T-cell (primary cell): ENCODE results near the gene RSPO4. TPM values are rescaled to one million over a fixed set of nuclear protein-coding genes. Genes with fewer than 3 reads are reported as not detected.

Experiments used
- ATAC-seq, 4 experiments: fragments of 200-7000 bp in 3 of 4; fragments of 150-1000 bp in 1 of 4; cut with Tn5 transposase; replicated peaks in 1 of 4; 1 replicate in 3 of 4; 2 replicates in 1 of 4; pipeline ENCODE4 v1.10.0; 2021; ENCODE audit warnings: moderate library complexity in 3 of 4, mild to moderate bottlenecking in 2 of 4, moderate number of reproducible peaks in 1 of 4
- CTCF ChIA-PET, 2 donors: fragments of 300-600 bp; sonication (Branson Sonifier 250); formaldehyde crosslinking; loops; one replicate each; lab custom pipeline; 2022; ENCODE audit warnings: antibody characterized with exemption in 2 of 2; lab: Charles Lee
- POLR2A ChIA-PET, 2 donors: fragments of 300-600 bp; sonication (Branson Sonifier 250); formaldehyde crosslinking; loops; one replicate each; lab custom pipeline; 2022; ENCODE audit warnings: antibody characterized with exemption in 2 of 2; lab: Charles Lee
- DNase-seq, 35 experiments: peaks; one replicate each; pipeline versions ENCODE4 v3.0.0 to v3.0.0-alpha.2; 2013 to 2023
- H3K27ac ChIP-seq: one replicate; pipeline ENCODE4 v1.5.1; 2013; ENCODE audit warnings: low read length
- H3K27me3 ChIP-seq, 2 experiments: replicated peaks in 1 of 2; 1 replicate in 1 of 2; 2 replicates in 1 of 2; pipeline versions ENCODE4 v1.6.1 to v1.7.0; 2013; ENCODE audit warnings: low read length in 1 of 2, mixed read lengths in 1 of 2; ENCODE audit not compliant: control insufficient read depth in 2 of 2, insufficient read depth in 2 of 2; ENCODE audit errors: extremely low read depth in 1 of 2
- H3K36me3 ChIP-seq, 2 donors: 1 replicate in 1 of 2; 2 replicates in 1 of 2; pipeline versions ENCODE4 v1.6.1 to v1.7.0; 2013; ENCODE audit warnings: low read length in 1 of 2; ENCODE audit not compliant: control insufficient read depth in 2 of 2, insufficient read depth in 1 of 2; ENCODE audit errors: extremely low read depth in 1 of 2
- H3K4me1 ChIP-seq, 2 experiments: 1 replicate in 1 of 2; 2 replicates in 1 of 2; pipeline versions ENCODE4 v1.6.1 to v1.7.0; 2013; ENCODE audit warnings: low read length in 2 of 2, mixed read lengths in 1 of 2; ENCODE audit not compliant: insufficient read depth in 2 of 2, control insufficient read depth in 1 of 2; ENCODE audit errors: extremely low read depth in 1 of 2
- H3K4me3 ChIP-seq, 2 donors: 1 replicate in 1 of 2; 2 replicates in 1 of 2; pipeline versions ENCODE4 v1.5.1 to v1.7.0; 2013; ENCODE audit warnings: mild to moderate bottlenecking in 2 of 2, low read length in 1 of 2, moderate library complexity in 1 of 2; ENCODE audit not compliant: control insufficient read depth in 1 of 2; ENCODE audit errors: extremely low read depth in 1 of 2
- H3K9me3 ChIP-seq: 2 replicates; pipeline ENCODE4 v1.7.0; 2013
- H3K27ac Mint-ChIP-seq, 2 donors: one replicate each; pipeline ENCODE4 v1.8.0; 2020 to 2021; ENCODE audit warnings: mild to moderate bottlenecking in 2 of 2, mixed read lengths in 2 of 2
- H3K27me3 Mint-ChIP-seq, 2 donors: one replicate each; pipeline ENCODE4 v1.8.0; 2021 to 2022; ENCODE audit warnings: mixed read lengths in 2 of 2
- H3K36me3 Mint-ChIP-seq: one replicate; pipeline ENCODE4 v1.8.0; 2021; ENCODE audit warnings: mixed read lengths
- H3K4me1 Mint-ChIP-seq, 3 donors: one replicate each; pipeline ENCODE4 v1.8.0; 2020 to 2022; ENCODE audit warnings: mixed read lengths in 3 of 3, mild to moderate bottlenecking in 1 of 3
- H3K4me3 Mint-ChIP-seq, 3 donors: one replicate each; pipeline ENCODE4 v1.8.0; 2020 to 2022; ENCODE audit warnings: mild to moderate bottlenecking in 3 of 3, mixed read lengths in 3 of 3, moderate library complexity in 3 of 3
- H3K9me3 Mint-ChIP-seq, 3 donors: one replicate each; pipeline ENCODE4 v1.8.0; 2020 to 2022; ENCODE audit warnings: mixed read lengths in 3 of 3
- WGBS: methylation state at CpG from one replicate; pipeline ENCODE4 v1.1.5; 2013; ENCODE audit warnings: missing lambda C conversion rate; ENCODE audit not compliant: insufficient coverage; 5-methylcytosine and 5-hydroxymethylcytosine counted together
- total RNA-seq, 35 experiments: library from RNA in 6 of 35; stranded (reverse) in 6 of 35; fragments of 120-200 nt in 1 of 35; gene quantifications; one replicate each; pipeline versions ENCODE4 v1.2.1 to v1.2.4 and lab custom pipeline; 2013 to 2026

RSPO4 gene
- total RNA-seq, 5 donors from 2014 or later (not counting 1 experiment from before 2014, with no cell fraction given) = 0.33 to 0.98 (median 0.55) TPM; not detected in 1

DNA sequence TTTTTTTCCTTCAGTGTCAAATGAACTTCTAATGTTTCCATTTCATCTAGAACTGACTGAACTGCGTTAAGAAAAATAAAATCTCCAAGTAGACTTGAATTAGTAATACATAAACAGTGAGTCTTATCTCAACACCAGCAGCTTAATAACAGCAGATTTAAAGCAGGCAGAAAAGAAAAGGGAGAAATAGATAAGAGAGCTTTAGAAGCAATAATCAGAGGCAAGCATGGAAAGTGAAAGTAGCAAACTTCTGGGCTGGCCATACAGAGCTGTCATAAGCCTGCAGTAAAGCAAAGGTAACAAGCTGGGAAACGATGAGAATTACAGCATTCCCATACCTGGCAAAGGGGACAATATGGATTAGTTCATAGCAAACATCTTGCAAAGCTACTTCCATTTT, 69.1 kb downstream of the RSPO4 start:
- H3K36me3 ChIP-seq = no peaks in the 10 kb centered on the region
- no peak for ATAC-seq
- no peaks in the 10 kb centered on the region for H3K4me1 Mint-ChIP-seq
- H3K27me3 ChIP-seq = no peaks in the 10 kb centered on the region
- 80% methylated on average over 1 of the region's 2 CpGs for WGBS
- no peaks in the 10 kb centered on the region for H3K9me3 ChIP-seq
- ChIA-PET CTCF (no interaction called here), POLR2A (no interaction called here)
- H3K4me3 Mint-ChIP-seq = no peak overlapping the region
- peaks cover 5 to 16% (median 10%) of the 10 kb centered on the region in 3 donors for H3K9me3 Mint-ChIP-seq
- no peaks in the 10 kb centered on the region for H3K36me3 Mint-ChIP-seq
- H3K27ac ChIP-seq = no peak overlapping the region
- H3K4me3 ChIP-seq = no peak overlapping the region
- DNase-seq = no peak
- H3K27ac Mint-ChIP-seq = no peak overlapping the region
- H3K4me1 ChIP-seq = no peaks in the 10 kb centered on the region
- no peaks in the 10 kb centered on the region for H3K27me3 Mint-ChIP-seq

DNA sequence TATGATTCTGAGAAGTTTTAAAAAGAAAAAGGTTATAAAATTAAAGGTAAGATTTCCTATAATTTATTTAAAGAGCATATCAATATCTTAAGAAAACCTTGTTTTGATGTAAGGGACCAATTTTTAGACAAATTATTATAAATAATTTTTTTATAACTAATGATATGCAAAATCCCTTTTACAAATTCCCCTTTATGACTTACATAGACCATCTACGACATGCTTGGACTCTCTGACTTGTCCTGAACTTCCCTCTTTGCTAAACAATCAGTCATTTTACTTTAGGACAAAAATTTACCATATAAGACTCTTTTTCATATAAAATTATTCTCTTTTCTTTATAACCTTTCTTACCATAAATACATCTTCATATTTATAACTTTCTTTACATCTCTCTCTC, 70.7 kb downstream of the RSPO4 start:
- no peak overlapping the region for H3K27ac Mint-ChIP-seq
- no peak overlapping the region for H3K4me3 Mint-ChIP-seq
- H3K27ac ChIP-seq = no peak overlapping the region
- no peak overlapping the region for H3K4me3 ChIP-seq
- peaks cover 5% of the 10 kb centered on the region in 2 donors for H3K27me3 Mint-ChIP-seq
- DNase-seq (no peak), ATAC-seq (no peak)
- CTCF ChIA-PET = no interaction called here
- H3K4me1 ChIP-seq = no peaks in the 10 kb centered on the region
- no peaks in the 10 kb centered on the region for H3K9me3 ChIP-seq
- H3K4me1 Mint-ChIP-seq = no peaks in the 10 kb centered on the region
- POLR2A ChIA-PET = no interaction called here
- H3K27me3 ChIP-seq = no peaks in the 10 kb centered on the region
- H3K9me3 Mint-ChIP-seq = peaks cover 5 to 16% (median 10%) of the 10 kb centered on the region in 3 donors
- H3K36me3 ChIP-seq = no peaks in the 10 kb centered on the region
- H3K36me3 Mint-ChIP-seq = no peaks in the 10 kb centered on the region
- WGBS = 55% methylated on average over 1 of the region's 1 CpG

DNA sequence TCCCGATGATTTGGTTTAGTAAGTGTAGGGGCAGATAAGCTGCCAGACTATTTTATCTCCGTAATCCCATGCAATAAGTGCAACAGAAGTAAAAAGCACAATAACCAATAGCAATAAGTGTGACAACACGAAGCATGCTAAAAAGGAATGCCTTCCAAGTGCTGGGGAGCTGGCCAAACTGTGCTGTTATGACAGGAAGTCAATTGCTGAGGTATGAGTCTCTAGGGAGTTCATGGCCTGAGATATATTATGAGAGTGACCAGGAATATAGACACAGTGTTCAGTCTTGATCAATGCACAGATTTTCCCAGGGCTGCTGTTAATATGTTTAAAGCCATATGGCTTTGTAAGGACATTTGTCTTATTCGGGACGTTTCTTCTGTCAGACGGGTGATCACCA, 75.4 kb downstream of the RSPO4 start:
- CTCF ChIA-PET = no interaction called here

DNA sequence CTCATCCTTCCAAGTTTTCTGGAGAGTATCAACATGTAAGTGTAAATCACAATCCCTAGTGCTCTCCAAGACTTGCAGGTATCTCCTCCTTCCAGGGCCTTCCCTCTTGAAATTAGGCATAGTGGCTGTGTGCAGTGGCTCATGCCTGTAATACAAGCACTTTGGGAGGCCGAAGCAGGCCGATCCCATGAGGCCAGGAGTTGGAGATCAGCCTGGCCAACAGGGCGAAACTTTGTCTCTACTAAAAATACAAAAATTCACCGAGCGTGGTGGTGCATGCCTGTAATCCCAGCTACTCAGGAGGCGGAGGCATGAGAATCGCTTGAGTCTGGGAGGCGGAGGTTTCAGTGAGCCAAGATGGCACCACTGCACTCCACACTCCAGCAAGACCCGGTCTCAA, 76.6 kb downstream of the RSPO4 start:
- H3K4me3 ChIP-seq = no peak overlapping the region
- ChIA-PET POLR2A (no interaction called here), CTCF (no interaction called here)
- Mint-ChIP-seq H3K27ac (no peak overlapping the region), H3K4me3 (no peak overlapping the region), H3K4me1 (no peaks in the 10 kb centered on the region), H3K36me3 (no peaks in the 10 kb centered on the region), H3K27me3 (peaks cover 10 to 12% of the 10 kb centered on the region in 2 donors), H3K9me3 (peaks cover 0 to 1% (median 0%) of the 10 kb centered on the region in 3 donors)
- H3K27me3 ChIP-seq = peaks cover 0 to 14% of the 10 kb centered on the region in 2 experiments
- H3K9me3 ChIP-seq = no peaks in the 10 kb centered on the region
- no peak for ATAC-seq
- no peak overlapping the region for H3K27ac ChIP-seq
- no peak for DNase-seq
- no peaks in the 10 kb centered on the region for H3K4me1 ChIP-seq
- 50% methylated on average over 2 of the region's 9 CpGs for WGBS
- no peaks in the 10 kb centered on the region for H3K36me3 ChIP-seq

More for the DNA sequence above, 75.4 kb downstream of the RSPO4 start:
- Histone ChIP-seq H3K4me1 (no peaks in the 10 kb centered on the region), H3K9me3 (no peaks in the 10 kb centered on the region), H3K27ac (no peak overlapping the region), H3K27me3 (peaks cover 0 to 11% of the 10 kb centered on the region in 2 experiments), H3K4me3 (no peak overlapping the region), H3K36me3 (no peaks in the 10 kb centered on the region)
- peaks cover 3 to 8% (median 8%) of the 10 kb centered on the region in 3 donors for H3K9me3 Mint-ChIP-seq
- peaks cover 10 to 12% of the 10 kb centered on the region in 2 donors for H3K27me3 Mint-ChIP-seq
- H3K36me3 Mint-ChIP-seq = no peaks in the 10 kb centered on the region
- WGBS = 96% methylated on average over 4 of the region's 6 CpGs
- H3K4me3 Mint-ChIP-seq = no peak overlapping the region
- POLR2A ChIA-PET = no interaction called here
- no peak for ATAC-seq
- H3K27ac Mint-ChIP-seq = no peak overlapping the region
- no peak for DNase-seq
- no peaks in the 10 kb centered on the region for H3K4me1 Mint-ChIP-seq

DNA sequence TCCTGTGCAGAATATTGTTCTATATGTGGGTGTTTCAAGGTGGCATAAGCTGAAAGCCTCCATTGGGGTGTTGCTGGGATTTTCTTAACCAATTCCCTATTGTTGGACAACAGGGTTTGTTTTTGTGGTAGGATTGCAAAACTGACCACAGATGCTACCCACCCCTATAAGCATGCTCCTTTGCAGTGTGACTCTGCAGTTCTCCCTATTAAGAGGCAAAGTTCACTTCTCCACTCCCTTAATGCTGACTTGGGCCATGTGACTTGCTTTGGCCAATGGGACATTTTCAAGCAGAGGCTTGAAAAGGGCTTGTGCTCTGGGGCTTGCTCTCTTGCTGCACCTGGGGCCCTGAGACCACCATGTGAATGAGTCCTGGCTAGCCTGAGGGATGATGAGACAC, 77.5 kb downstream of the RSPO4 start:
- no peaks in the 10 kb centered on the region for H3K4me1 ChIP-seq
- ATAC-seq = no peak
- H3K27ac Mint-ChIP-seq = no peak overlapping the region
- peak in 1 of 35 experiments; percentile 3 for DNase-seq
- no peak overlapping the region for H3K4me3 ChIP-seq
- H3K27ac ChIP-seq = no peak overlapping the region
- ChIA-PET CTCF (no interaction called here), POLR2A (no interaction called here)
- peaks cover 10 to 12% of the 10 kb centered on the region in 2 donors for H3K27me3 Mint-ChIP-seq
- H3K27me3 ChIP-seq = peaks cover 0 to 17% of the 10 kb centered on the region in 2 experiments
- no peaks in the 10 kb centered on the region for H3K9me3 ChIP-seq
- no peaks in the 10 kb centered on the region for H3K36me3 ChIP-seq
- H3K36me3 Mint-ChIP-seq = no peaks in the 10 kb centered on the region
- H3K9me3 Mint-ChIP-seq = no peaks in the 10 kb centered on the region
- no peaks in the 10 kb centered on the region for H3K4me1 Mint-ChIP-seq
- no peak overlapping the region for H3K4me3 Mint-ChIP-seq

DNA sequence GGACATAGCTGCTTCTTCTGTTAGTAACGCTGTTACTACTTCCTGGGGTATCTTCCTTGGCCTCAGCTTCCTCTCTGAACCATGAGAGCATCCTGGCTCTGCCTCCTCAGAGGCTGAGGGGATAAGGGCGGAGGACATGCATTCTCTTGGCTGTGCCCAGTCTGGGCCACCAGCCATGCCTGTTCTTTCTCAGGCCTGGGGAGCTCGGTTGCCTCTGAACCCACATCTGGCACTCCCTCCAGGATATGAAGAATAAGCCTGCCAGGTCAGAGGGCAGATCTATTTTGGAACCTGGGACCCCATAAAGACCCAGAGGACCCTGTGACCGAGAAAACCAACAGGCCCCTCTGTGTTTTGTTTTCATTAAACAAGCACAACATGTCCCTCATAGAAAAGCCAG, 79.3 kb downstream of the RSPO4 start:
- peaks cover 0 to 17% of the 10 kb centered on the region in 2 experiments for H3K27me3 ChIP-seq
- no peaks in the 10 kb centered on the region for H3K9me3 Mint-ChIP-seq
- no peaks in the 10 kb centered on the region for H3K36me3 Mint-ChIP-seq
- ChIA-PET CTCF (no interaction called here), POLR2A (no interaction called here)
- no peaks in the 10 kb centered on the region for H3K9me3 ChIP-seq
- no peak overlapping the region for H3K27ac ChIP-seq
- no peak overlapping the region for H3K4me3 Mint-ChIP-seq
- H3K4me1 ChIP-seq = no peaks in the 10 kb centered on the region
- H3K4me1 Mint-ChIP-seq = no peaks in the 10 kb centered on the region
- no peaks in the 10 kb centered on the region for H3K36me3 ChIP-seq
- H3K27ac Mint-ChIP-seq = no peak overlapping the region
- DNase-seq (no peak), ATAC-seq (no peak)
- 62% methylated on average over 3 of the region's 4 CpGs for WGBS
- H3K27me3 Mint-ChIP-seq = peaks cover 10 to 12% of the 10 kb centered on the region in 2 donors
- no peak overlapping the region for H3K4me3 ChIP-seq

DNA sequence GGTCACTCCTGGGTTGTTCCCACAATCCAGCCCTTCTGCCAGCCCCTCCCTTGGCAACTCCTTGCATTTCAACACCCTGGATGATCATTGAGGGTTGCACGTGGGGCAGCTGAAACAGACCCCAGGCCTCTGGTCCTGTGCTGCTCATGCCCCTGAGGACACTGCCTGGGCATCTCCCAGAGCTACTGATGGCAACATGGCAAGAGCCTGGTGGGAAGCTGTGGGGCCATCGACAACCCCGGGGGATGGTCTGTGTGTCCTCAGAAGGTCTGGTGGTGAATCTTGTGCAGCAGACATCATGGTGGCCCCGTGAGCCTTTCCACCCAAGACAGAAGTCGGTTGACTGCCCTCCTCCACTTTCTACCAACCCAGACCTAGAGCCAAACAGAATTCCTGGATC, 81.0 kb downstream of the RSPO4 start:
- CTCF ChIA-PET = no interaction called here

More for the DNA sequence above, 81.0 kb downstream of the RSPO4 start:
- POLR2A ChIA-PET = no interaction called here
- H3K9me3 Mint-ChIP-seq = no peaks in the 10 kb centered on the region
- no peak for ATAC-seq
- Histone ChIP-seq H3K27ac (no peak overlapping the region), H3K27me3 (peaks cover 0 to 23% of the 10 kb centered on the region in 2 experiments), H3K9me3 (no peaks in the 10 kb centered on the region), H3K4me1 (no peaks in the 10 kb centered on the region), H3K4me3 (no peak overlapping the region), H3K36me3 (no peaks in the 10 kb centered on the region)
- 85% methylated on average over 4 of the region's 5 CpGs for WGBS
- H3K4me1 Mint-ChIP-seq = no peaks in the 10 kb centered on the region
- H3K27ac Mint-ChIP-seq = no peak overlapping the region
- H3K4me3 Mint-ChIP-seq = no peak overlapping the region
- H3K36me3 Mint-ChIP-seq = no peaks in the 10 kb centered on the region
- peaks cover 9 to 13% of the 10 kb centered on the region in 2 donors for H3K27me3 Mint-ChIP-seq
- no peak for DNase-seq
